HS-5 (cell line): ENCODE measurements around the gene PLCB1.
A peak's percentile ranks its signal among the peaks of the same experiment; 100 is the strongest.
"Not testable (repeated sequence)": the region's sequence is repeated elsewhere in the genome, so short reads cannot be mapped to it uniquely, and the experiment has no call there.

Experiments used
- DNase-seq: peaks from one replicate; pipeline ENCODE4 v3.0.0-alpha.2; 2012; ENCODE audit warnings: low read depth

The PLCB1 gene

DNA sequence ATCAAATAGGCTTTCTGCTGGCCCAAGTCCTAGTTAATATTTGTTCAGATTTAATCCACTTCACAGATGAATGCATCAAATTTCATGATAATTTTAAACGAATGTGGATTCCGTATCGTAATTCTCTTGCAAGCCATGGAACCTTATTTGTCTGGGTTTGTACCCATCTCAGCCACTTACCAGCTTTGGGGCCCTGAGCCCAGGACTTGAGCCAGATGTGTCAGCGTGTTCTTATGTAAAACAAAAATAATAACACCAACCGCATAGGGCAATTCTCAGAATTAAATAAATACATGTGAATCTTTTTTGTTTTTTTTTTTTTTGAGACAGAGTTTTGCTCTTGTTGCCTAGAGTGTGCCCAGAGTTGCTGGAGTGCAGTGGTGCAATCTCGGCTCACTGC is 654.3 kb downstream of the PLCB1 start:
- DNase-seq = no peak

DNA sequence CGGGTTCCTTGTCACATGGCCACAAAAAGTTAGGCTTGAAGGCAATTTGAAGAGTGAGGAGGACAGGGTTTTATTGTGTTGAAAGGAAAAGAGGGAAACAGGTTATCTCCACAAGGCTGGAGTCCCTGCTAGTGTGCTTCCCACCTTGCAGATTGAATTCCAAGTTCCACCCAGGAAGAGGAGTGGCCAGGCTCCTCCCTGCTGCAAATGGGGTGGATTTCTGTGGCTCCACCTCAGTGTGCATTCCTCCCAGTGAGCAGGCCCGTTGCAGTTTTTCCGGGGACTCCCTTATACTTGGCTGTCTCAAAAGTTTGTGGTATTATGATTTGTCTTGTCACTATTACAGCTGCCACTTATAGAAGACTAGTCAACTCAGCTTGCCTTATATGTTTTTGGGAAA is 655.0 kb downstream of the PLCB1 start:
- no peak for DNase-seq

DNA sequence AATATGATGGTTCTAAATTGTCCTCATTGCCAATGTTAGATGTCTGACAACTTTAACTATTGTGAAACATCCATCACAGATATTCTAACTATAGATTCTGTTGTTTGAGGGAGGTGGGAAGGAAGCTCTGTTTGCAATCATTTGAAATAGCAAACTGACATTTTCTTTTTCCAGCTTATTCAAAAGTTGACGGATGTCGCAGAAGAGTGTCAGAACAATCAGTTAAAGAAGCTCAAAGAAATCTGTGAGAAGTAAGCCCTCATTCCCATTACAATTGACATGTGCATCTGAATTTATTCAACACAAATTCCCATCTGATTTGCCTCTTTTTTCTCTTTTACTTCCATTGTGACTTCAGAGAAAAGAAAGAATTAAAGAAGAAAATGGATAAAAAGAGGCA is 656.2 kb downstream of the PLCB1 start:
- no peak for DNase-seq

DNA sequence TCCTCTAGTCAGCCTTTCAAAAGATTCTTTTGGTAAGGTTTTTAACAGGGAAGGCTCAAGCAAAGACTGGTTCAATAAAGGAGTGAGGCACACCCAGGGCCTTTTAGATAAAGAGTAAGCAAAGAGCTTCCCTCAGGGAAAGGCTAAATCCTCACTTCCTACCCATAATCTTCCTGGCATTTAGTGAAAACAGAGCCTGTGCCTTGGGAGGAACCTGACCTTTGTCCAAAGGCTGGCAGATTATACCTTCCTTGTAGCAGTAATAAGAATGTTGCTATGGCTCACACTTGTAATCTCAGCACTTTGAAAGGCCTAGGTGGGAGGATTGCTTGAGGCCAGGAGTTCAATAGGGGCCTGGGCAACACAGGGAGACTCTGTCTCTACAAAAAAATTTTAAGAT is 656.8 kb downstream of the PLCB1 start:
- no peak for DNase-seq

DNA sequence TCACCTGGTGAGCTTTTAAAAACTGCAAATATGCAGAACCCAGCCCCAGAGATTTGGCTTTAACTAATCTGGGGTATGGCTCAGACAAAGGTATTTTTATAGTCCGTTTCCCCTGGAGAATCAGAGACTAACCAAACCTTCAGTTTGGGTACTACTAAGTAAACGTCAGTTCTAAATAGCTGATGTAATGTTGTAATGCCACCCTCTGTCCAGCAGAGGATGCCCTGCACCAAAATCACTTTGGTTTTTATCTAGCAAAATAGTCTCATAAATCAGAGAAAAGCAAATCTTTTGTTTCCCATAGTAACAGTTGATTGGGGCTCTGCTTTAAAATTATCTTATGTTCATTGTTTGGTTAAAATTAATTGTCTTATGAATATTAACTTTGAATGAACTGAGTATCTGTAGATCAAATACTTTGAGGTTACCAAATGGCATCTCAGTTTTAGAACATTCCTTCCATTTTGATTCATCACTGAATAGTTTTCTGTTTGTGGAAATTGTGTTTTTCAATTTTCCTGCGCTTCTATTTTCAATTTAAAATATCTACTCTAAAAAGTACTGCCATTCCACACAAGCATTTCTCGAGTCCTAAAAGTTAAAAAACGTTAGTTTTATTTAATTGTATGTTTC is 658.5 kb downstream of the PLCB1 start:
- peak; percentile 45 for DNase-seq

DNA sequence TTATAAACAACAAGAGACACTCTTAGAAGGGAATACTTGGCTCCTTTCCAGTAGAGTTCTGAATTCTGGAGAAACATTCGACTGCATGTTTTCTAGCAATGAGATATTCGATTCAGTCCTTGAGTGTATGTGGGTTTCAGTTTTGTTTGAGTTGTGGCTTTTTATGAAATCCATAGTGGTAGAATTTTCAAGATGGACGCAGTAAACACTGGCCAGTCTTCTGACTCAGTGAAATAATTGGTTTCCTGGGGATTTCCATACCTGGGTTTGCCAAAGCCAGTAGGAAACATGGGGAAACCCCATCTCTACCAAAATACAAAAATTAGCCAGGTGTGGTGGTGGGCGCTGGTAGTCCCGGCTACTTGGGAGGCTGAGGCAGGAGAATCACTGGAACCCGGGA is 663.3 kb downstream of the PLCB1 start:
- DNase-seq = no peak

DNA sequence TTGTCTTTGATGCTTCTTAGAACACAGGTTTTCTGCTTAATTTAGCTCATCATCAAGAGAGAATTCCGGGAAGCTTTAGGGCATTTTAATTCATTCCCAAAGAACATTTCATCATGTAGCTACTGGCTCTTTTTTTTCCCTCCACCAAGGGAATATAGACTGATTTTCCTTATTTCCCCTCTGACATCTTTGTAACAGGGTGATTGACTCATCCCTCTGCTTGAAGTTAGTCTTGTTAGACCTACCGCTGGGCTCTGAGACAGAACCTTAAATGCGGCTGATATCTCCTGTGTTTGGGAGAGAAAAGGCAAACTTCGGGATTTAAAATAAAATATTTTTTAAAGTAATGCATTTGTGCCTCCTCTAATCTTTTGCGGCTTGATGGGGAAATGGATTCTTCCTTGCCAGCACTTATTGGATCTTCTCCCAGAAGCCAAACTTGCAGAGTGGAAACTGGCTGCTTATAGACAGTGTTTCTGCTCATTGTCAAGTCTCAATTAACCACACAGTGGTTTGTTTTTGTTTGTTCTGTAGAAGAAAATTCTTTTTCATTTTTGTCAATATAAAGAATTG is 664.1 kb downstream of the PLCB1 start:
- DNase-seq = no peak

DNA sequence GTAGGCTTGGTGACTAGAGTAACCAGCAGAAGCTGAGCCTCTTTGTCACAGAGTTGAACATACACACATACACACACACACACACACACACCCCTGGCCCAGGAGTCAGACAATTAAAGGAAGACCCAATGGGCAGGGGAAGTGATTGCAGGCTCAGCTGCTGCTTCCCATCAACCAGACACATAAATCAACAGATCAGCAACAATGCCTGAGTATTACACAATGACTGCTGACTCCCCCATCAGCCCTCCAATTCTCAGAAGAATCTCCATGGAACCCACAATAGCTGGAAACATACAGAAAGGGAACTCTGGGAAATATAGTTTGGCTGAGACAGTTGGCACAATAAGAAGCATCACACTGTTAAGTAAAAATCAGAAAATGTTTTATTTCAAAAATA is 666.4 kb downstream of the PLCB1 start:
- no peak for DNase-seq

DNA sequence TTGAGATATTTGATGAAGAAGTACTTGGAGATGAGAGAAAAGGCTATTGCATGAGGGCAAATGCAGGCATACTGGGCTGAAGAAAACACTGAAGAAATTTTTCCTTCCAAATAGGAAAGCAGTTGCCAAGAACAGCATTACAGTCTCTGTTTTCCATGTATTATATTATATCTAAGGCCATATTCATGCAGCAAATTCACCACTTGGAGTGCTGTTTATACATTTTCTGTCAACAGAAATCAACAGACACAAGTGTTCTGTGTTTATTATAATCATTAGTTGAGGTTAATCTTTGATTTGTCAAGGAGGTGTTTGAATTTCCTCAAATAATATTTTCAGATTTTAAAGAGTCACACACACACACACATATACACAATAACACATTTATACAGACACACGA is 668.0 kb downstream of the PLCB1 start:
- no peak for DNase-seq

DNA sequence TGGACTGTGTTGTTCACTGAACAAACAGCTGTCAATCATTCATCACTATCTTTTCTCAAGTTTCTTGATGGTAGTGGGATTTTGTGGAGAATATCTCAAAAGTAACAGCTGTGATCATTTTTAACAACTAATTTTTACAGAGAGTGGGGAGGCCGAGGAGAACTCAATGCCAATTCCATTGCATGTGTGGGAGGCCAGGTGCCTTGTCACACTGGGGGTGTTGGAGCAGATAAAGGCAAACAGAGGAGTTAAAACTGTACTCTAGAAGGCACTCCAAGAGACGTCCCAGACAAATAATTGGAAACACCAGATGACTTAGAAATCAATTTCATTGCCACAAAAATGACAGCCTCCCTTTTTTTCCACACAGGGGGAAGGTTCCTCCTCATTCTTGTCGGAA is 669.6 kb downstream of the PLCB1 start:
- no peak for DNase-seq

DNA sequence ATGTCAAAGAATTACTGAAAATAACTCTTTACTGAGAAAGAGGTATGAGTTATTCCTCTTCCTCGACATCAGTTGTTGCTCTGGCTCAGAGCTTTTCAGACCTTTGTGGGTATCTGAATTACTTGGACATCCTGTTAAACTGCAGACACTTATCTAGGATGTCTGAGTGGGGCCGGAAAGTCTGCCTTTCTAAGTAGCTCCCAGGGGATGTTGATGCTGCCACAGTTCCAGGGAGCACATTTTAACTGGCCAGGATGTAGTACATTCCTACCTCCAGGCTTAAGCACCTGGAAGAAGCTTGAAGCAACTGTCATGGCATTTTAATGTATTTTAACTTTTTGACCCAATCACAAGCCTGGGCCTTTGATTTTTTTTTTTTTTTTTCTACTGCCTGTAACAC is 671.0 kb downstream of the PLCB1 start:
- no peak for DNase-seq

DNA sequence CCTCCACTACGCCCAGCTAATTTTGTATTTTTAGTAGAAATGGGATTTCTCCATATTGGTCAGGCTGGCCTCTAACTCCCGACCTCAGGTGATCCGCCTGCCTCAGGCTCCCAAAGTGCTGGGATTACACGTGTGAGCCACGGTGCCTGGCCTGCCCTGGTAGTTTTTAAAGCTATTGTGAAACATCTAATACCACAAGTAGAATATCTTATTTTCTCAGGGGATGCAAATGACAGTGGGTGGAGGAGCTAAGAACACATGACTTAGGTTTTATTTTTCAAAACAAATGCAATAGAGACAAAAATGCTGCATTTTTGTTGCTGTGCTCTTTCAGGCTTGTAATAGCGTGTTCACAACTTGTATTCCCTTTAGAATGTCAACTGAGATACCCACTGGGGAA is 671.9 kb downstream of the PLCB1 start:
- DNase-seq = no peak

DNA sequence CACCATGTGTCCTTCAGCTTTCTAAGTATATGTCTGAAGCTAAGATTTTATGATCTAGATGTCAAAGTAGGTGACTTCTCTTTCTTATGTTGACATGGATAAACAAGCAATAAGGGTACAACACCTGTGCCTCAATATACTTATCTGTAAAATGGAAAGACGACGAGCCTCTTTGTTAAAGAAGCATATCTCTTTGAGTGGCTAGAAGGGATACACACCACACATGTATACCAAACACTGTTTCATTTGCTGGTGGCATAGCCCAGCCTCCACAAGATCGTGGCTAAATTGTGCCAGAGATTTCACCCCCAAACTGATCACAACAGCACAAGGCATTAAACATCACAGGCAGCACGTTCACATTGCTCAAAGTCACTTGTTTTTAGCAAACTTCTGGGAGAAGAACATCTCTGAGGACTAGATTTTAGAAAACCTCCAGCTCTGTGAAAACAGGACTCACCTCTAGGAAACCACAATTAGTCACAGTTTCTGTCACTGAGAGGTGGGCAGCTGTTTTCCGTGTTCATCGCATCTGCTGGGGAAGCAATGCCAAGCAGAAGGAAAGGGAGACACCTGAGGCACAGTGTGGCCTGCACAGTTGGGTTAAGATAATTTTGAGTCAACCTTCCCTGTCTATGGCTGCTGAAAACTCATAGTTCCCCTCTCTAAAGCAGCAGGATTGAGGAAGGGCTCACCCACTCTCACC is 673.8 kb downstream of the PLCB1 start:
- no peak for DNase-seq

DNA sequence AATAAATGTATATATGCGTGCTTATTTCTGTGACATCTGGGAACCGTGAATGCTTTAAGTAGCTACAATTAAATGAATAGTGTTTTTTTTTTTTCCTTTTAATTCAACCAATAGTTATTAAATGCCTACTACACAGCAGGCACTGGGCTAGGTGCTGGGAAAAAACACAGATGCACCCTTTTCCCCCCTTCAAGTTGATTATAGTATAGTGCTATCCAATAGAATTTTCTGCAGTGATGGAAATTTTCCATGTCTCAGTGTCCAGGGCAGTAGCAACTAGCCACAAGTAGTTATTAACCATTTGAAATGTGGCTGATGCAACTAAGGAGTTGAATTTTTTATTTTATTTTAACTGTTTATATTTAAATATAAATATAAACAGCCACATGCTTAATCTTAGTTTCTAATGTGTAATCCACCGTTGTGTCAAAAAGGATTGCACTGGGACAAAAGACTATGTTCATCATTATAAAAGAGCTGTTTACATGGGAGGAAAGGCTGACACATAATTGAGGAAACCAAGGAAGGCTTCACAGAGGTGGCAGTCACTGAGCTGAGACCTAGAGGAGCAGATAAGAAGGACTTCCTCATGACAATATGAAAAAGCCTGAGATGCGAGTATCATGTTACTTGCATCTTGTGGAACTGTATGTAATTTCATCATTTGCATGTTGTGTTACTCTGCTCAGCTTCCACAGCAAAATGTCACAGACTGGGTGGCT is 675.6 kb downstream of the PLCB1 start:
- DNase-seq = no peak

DNA sequence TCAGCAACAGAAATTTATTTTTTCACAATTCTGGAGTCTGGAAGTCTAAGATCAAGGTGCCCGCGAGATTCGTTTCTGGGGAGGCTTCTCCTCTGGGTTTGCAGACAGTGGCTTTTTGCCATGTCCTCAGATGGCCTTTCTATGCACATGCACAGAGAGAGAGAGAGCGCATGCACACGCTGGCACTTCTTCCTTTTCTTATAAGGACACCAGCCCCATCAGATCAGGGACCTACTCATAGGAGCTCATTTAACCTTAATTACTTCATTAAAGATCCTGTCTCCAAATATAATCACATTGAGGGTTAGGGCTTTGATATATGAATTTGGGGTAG is 676.1 kb downstream of the PLCB1 start:
- DNase-seq = no peak

DNA sequence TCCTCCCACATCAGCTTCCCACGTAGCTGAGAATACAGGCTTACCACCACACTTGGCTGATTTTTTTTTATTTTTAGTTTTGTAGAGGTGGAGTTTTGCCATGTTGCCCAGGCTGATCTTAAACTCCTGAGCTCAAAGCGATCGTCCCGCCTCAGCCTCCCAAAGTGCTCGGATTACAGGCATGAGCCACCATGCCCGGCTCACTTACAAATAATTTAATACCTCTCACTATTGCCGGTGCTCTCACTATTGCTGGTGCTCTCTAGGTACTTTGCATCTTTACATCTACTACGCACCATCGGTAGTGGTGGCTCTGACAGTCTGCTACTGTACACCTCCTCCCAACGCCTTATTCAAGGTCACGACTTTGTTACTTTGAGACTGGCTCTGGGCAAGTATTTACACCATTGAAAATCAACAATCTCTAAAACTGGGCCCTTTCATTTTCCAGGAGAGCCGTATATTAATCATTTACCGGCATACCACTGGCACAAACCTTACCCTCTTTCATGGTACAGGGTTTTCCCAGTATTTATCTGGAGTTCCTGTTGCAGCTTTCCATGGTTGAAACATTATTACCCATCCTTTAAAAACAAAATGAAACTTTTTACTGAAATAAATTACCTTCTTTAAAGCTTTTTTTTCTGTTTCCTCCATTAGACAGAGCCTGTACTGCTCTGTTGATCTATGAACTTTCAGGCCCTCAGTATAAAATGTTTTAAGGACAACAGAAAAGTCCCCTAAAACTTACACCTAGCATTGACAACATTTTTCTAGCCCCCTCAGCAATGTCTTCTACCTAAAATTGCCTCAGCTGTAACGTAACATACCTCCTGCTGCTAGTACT is 677.3 kb downstream of the PLCB1 start:
- DNase-seq = no peak

DNA sequence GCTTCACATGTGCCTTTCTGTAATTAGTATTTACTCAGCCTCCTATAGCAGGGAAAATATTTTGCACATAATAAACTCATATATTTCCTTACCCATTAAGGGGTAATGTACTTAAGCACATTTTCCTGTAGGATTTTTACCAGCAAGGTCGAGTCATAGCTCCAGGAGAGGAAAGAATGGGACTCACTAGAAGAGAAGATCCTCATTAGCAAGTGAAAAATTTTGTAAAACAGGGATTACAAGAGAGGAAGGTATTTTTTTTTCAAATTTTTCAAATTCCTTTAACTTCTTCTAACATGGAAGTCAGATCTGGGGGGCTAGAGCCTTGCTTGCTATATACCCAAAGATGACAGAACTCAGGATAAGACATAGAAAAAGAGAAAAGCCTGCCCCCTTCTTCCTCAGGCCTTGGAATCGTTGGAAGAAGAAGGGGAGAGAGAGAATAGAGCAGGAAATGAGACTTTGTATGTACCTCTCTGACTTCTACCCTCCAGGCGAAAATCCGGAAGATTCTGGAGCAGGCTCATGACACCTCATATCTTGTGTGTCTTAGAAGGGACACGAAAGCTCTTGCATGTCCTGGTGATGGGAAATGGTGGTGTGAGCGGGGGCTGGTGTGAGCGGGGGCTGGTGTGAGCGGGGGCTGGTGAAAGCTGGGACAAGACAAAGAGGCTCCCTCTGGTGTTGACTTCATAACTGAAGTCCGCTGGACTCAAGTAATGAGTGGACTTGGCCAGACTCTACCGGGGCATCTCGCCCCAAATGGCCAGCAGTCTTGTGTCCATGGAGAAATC is 679.9 kb downstream of the PLCB1 start:
- no peak for DNase-seq

DNA sequence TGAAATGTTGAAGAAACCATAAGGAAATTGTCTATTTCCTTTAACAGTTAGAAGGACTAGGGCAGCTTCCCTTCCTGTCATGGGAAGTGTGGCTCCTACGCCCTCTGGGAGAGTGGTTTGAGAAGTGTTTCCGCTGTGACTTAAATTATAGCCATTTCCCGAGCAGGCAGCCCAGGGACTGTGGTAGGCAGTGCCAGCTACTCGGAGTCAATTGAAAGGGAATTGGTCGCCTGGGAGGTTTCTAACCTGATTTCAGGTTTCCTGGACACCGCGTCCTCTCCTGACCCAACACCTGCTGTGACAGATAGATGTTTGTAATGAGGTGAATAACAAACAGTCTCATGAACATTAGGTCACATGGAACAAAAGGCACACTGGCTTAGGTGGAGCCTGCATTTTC is 680.8 kb downstream of the PLCB1 start:
- DNase-seq = no peak

DNA sequence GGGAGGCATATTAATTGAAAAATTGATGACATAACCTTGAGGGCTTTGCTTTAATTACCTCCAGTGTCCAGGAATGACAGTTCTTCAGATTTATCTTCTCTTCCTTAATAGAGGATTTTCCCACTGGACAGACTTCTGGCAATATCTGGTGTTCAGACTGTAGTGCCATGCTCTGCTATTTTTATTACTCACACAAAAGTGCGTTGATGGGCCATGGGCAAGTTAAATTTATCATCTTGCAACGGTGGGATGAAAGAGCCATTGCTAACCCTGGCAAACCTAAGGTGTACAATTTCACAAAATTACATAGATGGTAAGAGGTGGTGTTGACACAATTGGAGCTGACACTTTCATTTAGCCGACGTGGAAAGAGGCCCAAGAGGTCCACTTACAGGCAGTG is 683.1 kb downstream of the PLCB1 start:
- DNase-seq = no peak

DNA sequence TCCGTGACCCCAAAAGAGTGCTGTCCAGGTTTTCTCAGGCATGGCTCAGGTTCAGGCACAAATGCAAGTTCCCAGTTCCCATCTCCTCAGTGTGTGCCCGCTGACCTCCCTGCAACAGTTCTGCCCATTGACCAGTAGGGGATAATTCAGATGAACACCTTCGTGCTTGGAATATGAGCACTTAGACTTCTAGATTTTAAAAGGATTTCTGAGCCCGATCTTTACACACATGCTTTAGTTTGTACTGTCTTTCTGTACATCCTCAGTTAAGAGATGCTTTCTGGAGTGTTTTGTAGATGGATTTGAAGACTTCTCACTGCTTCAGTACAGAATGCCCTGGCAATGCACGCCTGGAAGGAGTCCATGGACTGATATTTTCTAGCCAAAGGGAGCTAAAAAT is 697.2 kb downstream of the PLCB1 start:
- DNase-seq = no peak

DNA sequence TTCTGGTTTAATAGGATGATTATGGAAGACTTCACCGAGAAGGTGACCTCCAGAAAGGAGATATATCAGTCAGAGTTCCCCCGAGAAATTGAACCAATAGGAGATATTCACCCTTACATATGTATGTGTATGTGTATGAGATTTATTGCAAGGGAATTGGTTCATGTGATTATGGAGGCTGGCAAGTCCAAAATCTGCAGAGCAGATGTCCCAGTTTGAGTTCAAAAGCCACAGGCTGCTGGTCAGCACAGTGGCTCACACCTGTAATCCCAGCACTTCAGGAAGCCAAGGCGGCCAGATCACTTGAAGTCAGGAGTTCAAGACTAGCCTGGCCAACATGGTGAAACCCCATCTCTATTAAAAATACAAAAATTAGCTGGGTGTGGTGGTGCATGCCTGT is 702.2 kb downstream of the PLCB1 start:
- not testable (repeated sequence) for DNase-seq

DNA sequence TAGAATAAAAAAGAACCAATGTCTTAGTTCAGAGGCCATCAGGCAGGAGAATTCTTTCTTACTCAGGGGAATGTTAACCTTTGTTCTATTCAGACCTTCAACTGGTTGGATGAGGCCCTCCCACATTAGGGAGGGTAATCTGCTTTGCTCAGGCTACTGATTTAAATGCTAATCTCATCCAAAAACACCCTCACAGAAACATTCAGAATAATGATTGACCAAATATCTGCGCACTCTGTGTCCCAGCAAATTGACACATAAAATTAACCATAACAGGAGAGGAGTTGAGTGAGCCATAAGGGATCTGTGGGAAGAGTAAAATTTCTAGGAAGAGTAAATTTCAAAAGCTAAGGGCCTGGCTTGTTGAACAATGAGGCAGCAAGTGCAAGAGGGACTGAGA is 702.8 kb downstream of the PLCB1 start:
- DNase-seq = no peak
